Effector memory CD4-positive, alpha-beta T cell (primary cell): ENCODE results near the gene FGR.

ENCODE experiments used
- DNase-seq, 3 donors: peaks; one replicate each; pipeline ENCODE4 v3.0.0-alpha.2; 2020
- H3K27ac ChIP-seq: 2 replicates; pipeline ENCODE4 v1.7.0; 2013; ENCODE audit warnings: mild to moderate bottlenecking, low read length, moderate library complexity; ENCODE audit not compliant: insufficient read depth, poor library complexity, severe bottlenecking
- H3K27me3 ChIP-seq: replicated peaks from 2 replicates; pipeline ENCODE4 v1.7.0; 2013; ENCODE audit warnings: mild to moderate bottlenecking, low read length; ENCODE audit not compliant: insufficient read depth, control insufficient read depth, poor library complexity, severe bottlenecking
- H3K36me3 ChIP-seq: 2 replicates; pipeline ENCODE4 v1.7.0; 2013; ENCODE audit warnings: mild to moderate bottlenecking, low read length, moderate library complexity; ENCODE audit not compliant: control insufficient read depth, insufficient read depth
- H3K4me1 ChIP-seq: 2 replicates; pipeline ENCODE4 v1.7.0; 2013; ENCODE audit warnings: low read length, mild to moderate bottlenecking; ENCODE audit not compliant: control insufficient read depth, insufficient read depth, poor library complexity, severe bottlenecking
- H3K4me3 ChIP-seq: 2 replicates; pipeline ENCODE4 v1.7.0; 2013; ENCODE audit warnings: low read length, low read depth, mild to moderate bottlenecking; ENCODE audit not compliant: insufficient read depth, poor library complexity, severe bottlenecking
- H3K9me3 ChIP-seq: 2 replicates; pipeline ENCODE4 v1.7.0; 2013; ENCODE audit warnings: mild to moderate bottlenecking, low read length, moderate library complexity; ENCODE audit not compliant: control insufficient read depth

FGR gene

DNA sequence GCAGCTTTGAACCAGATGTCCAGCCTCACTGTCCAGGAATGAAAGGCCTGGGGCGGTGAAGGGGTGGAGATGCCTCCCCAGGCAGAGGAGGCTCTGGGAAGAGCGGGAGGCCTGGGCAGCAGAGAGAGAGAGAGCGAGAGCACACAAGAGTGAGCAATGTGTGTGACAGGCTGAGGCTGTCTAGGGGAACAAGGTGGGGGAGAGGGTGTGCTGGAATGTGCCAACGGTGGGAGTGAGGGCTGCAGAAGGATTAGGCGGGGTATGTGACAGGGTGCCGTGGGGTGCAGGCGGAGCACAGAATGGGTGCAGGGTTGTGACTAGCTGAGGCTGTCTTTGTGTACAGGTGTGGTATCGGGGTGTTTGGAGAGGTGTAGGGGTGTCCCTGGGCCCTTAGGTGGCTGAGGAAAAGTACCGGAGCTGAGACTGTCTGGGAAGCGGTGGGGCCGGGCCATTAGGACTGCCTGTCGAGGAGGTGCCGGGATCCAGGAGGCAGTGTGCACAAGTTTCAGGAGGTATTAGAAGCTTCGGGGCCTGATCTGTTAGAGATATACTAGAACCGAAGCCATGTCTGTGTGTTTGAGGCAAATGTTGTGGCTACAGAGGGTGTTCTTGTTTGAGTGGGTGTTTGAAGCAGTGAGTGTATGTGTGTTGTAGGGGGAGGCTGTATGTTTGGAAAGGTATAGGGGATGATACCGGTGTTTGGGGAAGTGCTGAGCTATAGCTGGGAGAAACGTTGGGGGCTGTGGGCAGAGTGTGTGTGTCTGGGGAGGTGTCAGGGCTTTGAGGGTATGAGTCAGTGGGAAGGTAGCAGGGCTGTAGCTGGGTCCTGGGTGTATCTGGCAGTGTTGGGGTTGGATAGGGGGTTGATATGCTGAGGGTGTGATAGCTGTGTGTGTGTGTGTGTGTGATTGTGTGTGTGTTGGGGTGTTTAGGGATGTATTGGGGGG, 40.1 kb downstream of the FGR start:
- Histone ChIP-seq H3K36me3 (no peaks in the 10 kb centered on the region), H3K27me3 (no peaks in the 10 kb centered on the region), H3K27ac (no peak overlapping the region), H3K9me3 (no peaks in the 10 kb centered on the region), H3K4me1 (peaks cover 34% of the 10 kb centered on the region), H3K4me3 (no peak overlapping the region)
- DNase-seq = no peak

DNA sequence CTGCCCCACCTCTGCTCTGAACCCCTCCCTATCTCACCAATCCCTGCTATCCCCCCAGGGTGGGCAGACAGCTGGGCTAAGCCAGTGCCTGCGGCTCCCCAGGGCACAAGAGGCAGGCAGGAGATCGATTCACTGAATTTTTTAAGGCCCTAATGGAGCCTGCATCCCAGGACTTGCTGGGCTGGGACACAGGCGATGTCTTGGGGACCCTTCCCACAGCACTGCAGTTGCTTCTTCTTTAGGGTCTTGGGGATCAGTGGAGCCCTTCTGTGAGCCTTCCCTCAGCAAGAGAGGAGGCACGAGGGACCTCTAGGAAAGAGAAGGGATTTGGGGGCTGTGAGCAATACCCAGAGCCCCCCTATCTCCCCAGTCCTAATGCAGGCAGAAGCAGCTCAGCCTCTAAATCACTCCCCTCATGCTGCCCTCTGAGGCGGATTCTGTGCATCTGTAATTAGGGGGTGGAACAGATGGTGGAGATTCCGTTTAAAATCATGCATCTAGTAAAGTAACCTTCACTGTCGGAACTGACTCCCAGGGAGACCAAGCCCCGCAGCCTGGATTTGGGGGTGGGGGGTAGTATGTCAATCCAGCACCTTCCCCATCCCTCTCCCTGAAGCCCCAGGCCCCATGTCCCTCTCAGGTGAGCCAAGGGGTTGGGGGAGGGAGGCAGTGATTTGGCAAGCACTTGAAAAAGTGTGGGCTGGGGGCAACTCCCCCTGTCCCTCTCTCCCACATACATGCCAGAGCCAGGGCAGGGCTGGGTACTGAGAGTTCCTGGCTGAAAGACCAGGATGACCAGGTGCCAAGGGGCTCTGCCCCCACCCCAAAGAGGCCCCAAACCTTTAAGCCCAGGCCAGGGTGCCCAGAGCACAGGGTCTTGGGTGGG, 41.1 kb downstream of the FGR start:
- Histone ChIP-seq H3K4me1 (peaks cover 25% of the 10 kb centered on the region), H3K27ac (no peak overlapping the region)
- DNase-seq = no peak

DNA sequence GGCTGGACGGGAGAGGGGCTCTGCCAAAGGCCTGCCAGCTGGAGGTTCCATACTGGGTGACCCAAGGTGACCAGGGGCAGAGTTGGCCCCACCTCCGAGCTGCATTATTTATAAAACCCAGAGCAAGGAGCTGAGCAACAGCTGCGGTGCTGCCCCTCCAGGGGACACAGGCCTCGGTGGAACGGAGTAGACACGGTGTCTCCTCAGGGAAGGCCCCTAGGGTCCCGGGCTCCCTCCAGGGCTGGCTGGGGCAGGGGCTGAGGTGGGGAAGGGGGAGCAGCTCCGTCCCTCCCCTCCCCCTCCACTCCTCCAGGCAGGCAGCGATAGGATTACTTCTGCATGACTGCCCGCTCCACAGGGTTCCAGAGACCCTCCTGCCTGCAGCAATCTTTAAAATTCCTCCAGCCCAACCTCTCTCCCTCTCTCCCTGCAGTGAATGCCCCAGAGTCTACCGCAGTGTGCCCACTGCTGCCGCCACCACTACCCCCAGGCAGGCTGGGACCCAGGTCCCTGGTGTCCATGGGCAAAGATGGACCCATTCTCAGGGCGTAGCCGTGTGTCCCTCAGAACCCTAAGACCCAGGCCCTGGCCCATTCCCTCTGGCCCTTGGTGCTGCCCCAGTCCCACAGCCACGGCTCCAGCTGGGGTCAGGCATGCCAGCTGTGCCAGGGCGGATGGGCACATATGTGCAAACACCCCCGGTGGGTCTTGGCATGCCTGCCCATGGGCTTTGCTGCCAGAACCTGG, 41.9 kb downstream of the FGR start:
- H3K4me3 ChIP-seq = no peak overlapping the region
- H3K27me3 ChIP-seq = no peaks in the 10 kb centered on the region
- no peaks in the 10 kb centered on the region for H3K9me3 ChIP-seq
- no peak overlapping the region for H3K27ac ChIP-seq
- DNase-seq = no peak
- H3K36me3 ChIP-seq = no peaks in the 10 kb centered on the region
- H3K4me1 ChIP-seq = peaks cover 17% of the 10 kb centered on the region

More for the DNA sequence above, 41.1 kb downstream of the FGR start:
- Histone ChIP-seq H3K4me3 (no peak overlapping the region), H3K36me3 (no peaks in the 10 kb centered on the region), H3K9me3 (no peaks in the 10 kb centered on the region), H3K27me3 (no peaks in the 10 kb centered on the region)

DNA sequence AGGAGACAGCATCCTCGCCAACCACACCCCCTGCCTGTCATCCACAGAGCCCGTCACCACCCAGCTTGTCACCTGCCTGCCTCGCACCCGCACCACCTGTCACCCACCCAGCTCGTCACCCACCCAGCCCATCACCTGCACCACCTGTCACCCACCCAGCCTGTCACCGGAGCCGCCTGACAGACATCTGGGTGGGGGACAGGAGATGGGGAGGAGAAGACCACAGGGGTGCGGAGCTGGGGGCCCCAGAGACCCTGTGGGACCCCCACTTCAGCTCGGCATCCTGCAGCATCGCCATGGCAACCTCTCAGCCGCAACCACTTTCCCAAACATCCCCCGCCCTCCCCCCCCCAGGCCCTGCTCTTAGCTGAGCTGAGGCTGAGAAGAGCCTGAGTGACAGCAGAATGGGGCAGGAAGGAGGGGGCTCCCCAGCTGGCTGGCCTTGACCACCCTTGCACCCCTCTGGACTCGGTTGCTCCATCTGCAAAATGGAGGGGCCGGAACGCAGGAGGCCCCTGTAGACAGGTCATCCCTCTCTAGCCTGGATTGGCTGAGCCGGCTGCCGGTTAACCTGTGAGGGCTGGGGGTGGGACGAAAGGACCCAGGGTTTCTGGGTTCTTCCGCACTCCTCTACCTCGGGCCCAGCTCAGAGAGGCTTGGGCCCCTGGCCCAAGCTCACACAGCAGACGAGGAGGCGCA, 42.6 kb downstream of the FGR start:
- H3K36me3 ChIP-seq = no peaks in the 10 kb centered on the region
- no peak overlapping the region for H3K27ac ChIP-seq
- no peak overlapping the region for H3K4me3 ChIP-seq
- DNase-seq = no peak
- no peaks in the 10 kb centered on the region for H3K27me3 ChIP-seq
- H3K4me1 ChIP-seq = peaks cover 11% of the 10 kb centered on the region
- no peaks in the 10 kb centered on the region for H3K9me3 ChIP-seq

DNA sequence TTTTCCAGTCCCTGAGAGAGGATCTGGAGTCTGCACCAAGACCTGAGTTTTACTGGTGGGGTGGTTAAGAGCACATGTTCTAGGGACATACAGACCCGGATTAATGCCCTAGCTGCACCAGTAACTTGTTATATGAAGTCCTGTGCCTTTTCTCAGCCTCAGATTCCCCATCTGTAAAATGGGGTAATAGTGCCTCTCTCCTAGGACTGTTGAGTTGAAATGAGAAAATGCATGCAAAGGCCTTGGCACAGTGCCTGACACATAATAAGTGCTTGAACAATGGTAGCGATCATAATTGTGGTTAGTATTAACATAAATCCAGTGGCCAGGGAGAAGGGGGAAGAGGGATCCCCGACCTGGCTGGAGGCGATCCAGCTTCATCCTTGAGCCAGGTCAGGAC, 43.4 kb downstream of the FGR start:
- DNase-seq = no peak
- Histone ChIP-seq H3K36me3 (no peaks in the 10 kb centered on the region), H3K4me1 (peaks cover 8% of the 10 kb centered on the region)

DNA sequence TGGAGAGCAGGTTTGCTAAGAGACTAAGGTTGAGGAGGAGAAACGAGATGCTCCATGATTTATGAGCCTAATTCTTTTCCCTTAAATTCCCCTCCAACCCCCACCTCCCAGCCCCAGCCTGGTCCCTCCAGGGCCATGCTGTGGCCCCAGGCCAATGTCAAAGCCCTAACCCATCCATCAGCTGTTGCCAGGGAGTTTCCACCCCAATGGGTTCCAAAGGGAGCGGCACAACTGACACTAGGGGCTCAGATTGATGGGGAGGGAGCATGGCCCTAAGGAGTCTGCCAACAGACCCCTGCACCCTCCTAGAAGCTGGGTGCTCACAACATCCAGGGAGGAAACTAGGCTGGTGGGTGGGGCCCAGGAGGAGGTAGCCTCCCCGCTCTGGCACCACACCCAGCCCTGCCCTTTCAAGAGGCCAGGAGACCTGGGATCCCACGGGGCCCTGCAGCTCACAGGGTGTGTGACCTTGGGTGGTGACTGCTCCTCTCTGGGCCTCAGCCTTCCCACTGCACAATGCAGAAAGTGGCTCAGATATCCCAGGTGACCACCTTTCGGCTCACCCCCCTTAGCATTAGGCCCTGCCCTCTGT, 44.0 kb downstream of the FGR start:
- H3K27ac ChIP-seq = no peak overlapping the region
- no peaks in the 10 kb centered on the region for H3K9me3 ChIP-seq
- no peaks in the 10 kb centered on the region for H3K36me3 ChIP-seq
- DNase-seq = no peak
- H3K27me3 ChIP-seq = no peaks in the 10 kb centered on the region
- H3K4me3 ChIP-seq = no peak overlapping the region
- peaks cover 4% of the 10 kb centered on the region for H3K4me1 ChIP-seq

More for the DNA sequence above, 43.4 kb downstream of the FGR start:
- H3K27ac ChIP-seq = no peak overlapping the region
- H3K27me3 ChIP-seq = no peaks in the 10 kb centered on the region
- H3K4me3 ChIP-seq = no peak overlapping the region
- H3K9me3 ChIP-seq = no peaks in the 10 kb centered on the region

DNA sequence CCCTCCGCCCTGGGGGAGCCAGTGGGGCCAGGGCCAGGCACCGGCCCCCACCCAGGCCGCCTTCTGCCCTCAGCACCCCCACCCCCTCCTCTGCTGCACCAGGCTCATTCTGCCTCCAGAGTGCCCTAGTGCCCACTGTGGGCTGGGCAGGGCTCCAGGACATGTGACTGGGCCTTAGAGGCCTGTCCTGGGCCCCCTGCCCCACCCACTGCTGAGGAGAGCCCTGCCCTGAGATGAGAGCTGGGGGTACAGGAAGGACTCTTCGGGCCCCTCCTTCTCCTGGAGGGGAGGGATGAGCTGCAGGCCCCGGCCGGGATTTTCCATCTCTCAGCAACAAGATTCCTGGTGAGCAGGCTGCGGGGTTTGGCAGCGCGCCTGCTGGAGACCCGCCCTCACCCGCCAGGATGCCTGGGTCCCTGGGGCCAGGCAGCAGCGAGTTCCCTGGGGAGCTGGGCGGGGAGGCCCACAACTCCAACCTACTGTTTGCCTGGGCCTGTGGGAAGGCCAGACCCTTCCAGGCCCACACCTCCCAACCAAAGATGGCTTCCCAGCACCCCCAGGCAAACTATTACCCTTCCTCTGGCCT, 45.1 kb downstream of the FGR start:
- Histone ChIP-seq H3K36me3 (no peaks in the 10 kb centered on the region), H3K4me1 (no peaks in the 10 kb centered on the region), H3K27ac (no peak overlapping the region), H3K9me3 (no peaks in the 10 kb centered on the region), H3K4me3 (no peak overlapping the region), H3K27me3 (no peaks in the 10 kb centered on the region)
- DNase-seq = no peak

DNA sequence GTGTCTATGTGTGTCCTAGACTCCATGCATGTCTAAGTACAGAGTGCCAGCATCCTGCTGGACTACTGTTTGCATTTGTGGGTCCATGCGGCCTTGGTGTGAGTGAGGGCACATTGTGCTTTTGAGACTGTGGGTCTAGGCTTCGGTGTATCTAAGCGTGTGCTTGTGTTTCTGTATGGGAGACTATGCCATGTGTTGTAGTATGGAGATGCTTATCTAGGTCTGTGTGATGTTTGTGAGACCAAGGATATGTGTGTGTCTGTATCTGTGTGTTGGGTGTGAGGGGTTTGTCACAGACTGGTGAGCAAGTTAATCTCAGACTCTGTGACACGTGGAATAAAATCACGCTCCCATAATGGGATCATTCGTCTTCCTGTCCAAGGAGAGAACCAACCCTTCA, 45.5 kb downstream of the FGR start:
- Histone ChIP-seq H3K9me3 (no peaks in the 10 kb centered on the region), H3K27ac (no peak overlapping the region), H3K4me1 (no peaks in the 10 kb centered on the region), H3K4me3 (no peak overlapping the region), H3K36me3 (no peaks in the 10 kb centered on the region), H3K27me3 (no peaks in the 10 kb centered on the region)
- DNase-seq = no peak
